HepG2 (cell line): ENCODE measurements around the gene GGA1. TPM values are rescaled to one million over a fixed set of nuclear protein-coding genes. Genes with fewer than 3 reads are reported as not detected.
A peak's percentile ranks its signal among the peaks of the same experiment; 100 is the strongest.

Experiments used
- ARID4A ChIP-seq: sonication (generic); formaldehyde crosslinking; IDR thresholded peaks from 2 replicates; pipeline ENCODE4 v1.5.0; 2020; ENCODE audit warnings: mild to moderate bottlenecking, missing genetic modification reagents, borderline replicate concordance
- ATF6 ChIP-seq: sonication (generic); formaldehyde crosslinking; conservative IDR thresholded peaks from 2 replicates; pipeline ENCODE4 v1.4.0; 2020; ENCODE audit warnings: missing genetic modification reagents
- HOXA9 ChIP-seq: sonication (generic); formaldehyde crosslinking; IDR thresholded peaks from 2 replicates; pipeline ENCODE4 v1.8.1; 2022; ENCODE audit warnings: missing genetic modification reagents, mild to moderate bottlenecking, moderate library complexity, borderline replicate concordance
- MED8 ChIP-seq: sonication (generic); formaldehyde crosslinking; IDR thresholded peaks from 2 replicates; pipeline ENCODE4 v1.8.1; 2023; ENCODE audit warnings: mild to moderate bottlenecking, missing genetic modification reagents; ENCODE audit not compliant: insufficient replicate concordance
- RERE ChIP-seq: IDR thresholded peaks from 2 replicates; pipeline ENCODE4 v1.6.1; 2016; ENCODE audit warnings: low read depth, missing genetic modification reagents, missing compliant biosample characterization
- ZFP82 ChIP-seq: sonication (generic); formaldehyde crosslinking; IDR thresholded peaks from 2 replicates; pipeline ENCODE4 v1.5.1; 2020; ENCODE audit warnings: mild to moderate bottlenecking, missing genetic modification reagents, borderline replicate concordance
- ZNF17 ChIP-seq: sonication (generic); formaldehyde crosslinking; IDR thresholded peaks from 2 replicates; pipeline ENCODE4 v1.5.0; 2020; ENCODE audit warnings: mild to moderate bottlenecking, missing genetic modification reagents
- ZNF350 ChIP-seq: sonication (generic); formaldehyde crosslinking; IDR thresholded peaks from 2 replicates; pipeline ENCODE4 v1.4.0; 2020; ENCODE audit warnings: mild to moderate bottlenecking, low read depth, missing genetic modification reagents, borderline replicate concordance
- ZXDC ChIP-seq: sonication (generic); formaldehyde crosslinking; IDR thresholded peaks from 2 replicates; pipeline ENCODE4 v1.5.0; 2020; ENCODE audit warnings: mild to moderate bottlenecking, missing genetic modification reagents
- polyA plus RNA-seq, 8 experiments: library from polyadenylated mRNA; depleted of rRNA in 3 of 8; stranded (reverse) in 7 of 8; unstranded in 1 of 8; fragments of >200 nt; fragmentation: Illumina TruSeq in 4 of 8; extraction: Trizol in 4 of 8; gene quantifications; 2 replicates each; pipeline versions ENCODE4 v1.2.1 to v1.2.3, GENCODE V29; 2011 to 2016; ENCODE audit warnings: low read depth in 4 of 8, missing spikeins in 1 of 8, mixed read lengths in 1 of 8; ENCODE audit not compliant: insufficient read depth in 1 of 8
- total RNA-seq, 5 experiments: library from RNA; depleted of rRNA; stranded (reverse); fragments of >200 nt; fragmentation: Illumina TruSeq; extraction: Trizol; gene quantifications; 2 replicates each; pipeline ENCODE4 v1.2.3, GENCODE V29; 2016; ENCODE audit warnings: low read depth in 1 of 5

Gene GGA1
- total and polyA plus RNA-seq, 2 of the 13 experiments (the other 11 are each of a cell fraction or from before 2014, with no cell fraction given) = 29.1 to 87.2 TPM

GRCh38 chr22:37562049-37562875, 46.4 kb upstream of the GGA1 start (continued):
- TF ChIP-seq ZXDC (no peak), MED8 (peak; percentile 5), ARID4A (CRISPR knock-in tag) (no peak; the same call in 1 of the 2 replicates), HOXA9 (0 out of 2 replicates have a peak, but pooled peaks have one; percentile 28), RERE (CRISPR knock-in tag) (no peak), ZNF17 (no peak), ZNF350 (CRISPR knock-in tag) (peak; percentile 27), ATF6 (CRISPR knock-in tag) (no peak), ZFP82 (no peak)
